Spleen (tissue), 7 donors: ENCODE measurements around the gene SBF1.

ENCODE experiments used
- CTCF ChIP-seq, 11 experiments: fragments of 200-600 bp in 7 of 11; fragments of 450-650 bp in 4 of 11; sonication (generic) in 4 of 11; IDR thresholded peaks in 8 of 11; conservative IDR thresholded peaks in 3 of 11; 1 replicate in 7 of 11; 2 replicates in 4 of 11; pipeline versions ENCODE4 v1.4.0 to v1.8.0; 2016 to 2021; ENCODE audit warnings: antibody characterized with exemption in 11 of 11, inconsistent platforms in 4 of 11, mild to moderate bottlenecking in 1 of 11
- POLR2A ChIP-seq, 3 donors: fragments of 450-650 bp; IDR thresholded peaks; one replicate each; pipeline ENCODE4 v1.5.1; 2017; ENCODE audit warnings: antibody characterized with exemption in 3 of 3, mild to moderate bottlenecking in 1 of 3
- POLR2AphosphoS5 ChIP-seq, 3 donors: sonication (generic); formaldehyde crosslinking; IDR thresholded peaks; one replicate each; pipeline ENCODE4 v1.5.1; 2017; ENCODE audit warnings: antibody characterized with exemption in 3 of 3
- donor health status: DM: no; HTN: no; CAD: no; lungs with moderate emphysema.
- donor health status: DM: no; HTN: no; CAD: no.
- donor health status: DM: no; HTN: no; CAD: no.

GRCh38 chr22:50477923-50478322 is 3.1 kb upstream of the SBF1 start:
- TF ChIP-seq CTCF (IDR thresholded peaks at IDR 0.05 in 8 of 11, conservative IDR thresholded peaks at IDR 0.05 in 3 of 11) (no peak), POLR2A (IDR thresholded peaks at IDR 0.05) (no peak), POLR2AphosphoS5 (IDR thresholded peaks at IDR 0.05) (no peak)
